ENCODE data around the gene CHD6.

GRCh38 chr20:41407607-41408006 lies 210.6 kb downstream of the CHD6 start:
- TF ChIP-seq CTCF (conservative IDR thresholded peaks at IDR 0.05 in 1 of 2, IDR thresholded peaks at IDR 0.05 in 1 of 2; ENCODE audit: extremely low read depth in 1 of 2, insufficient read depth in 1 of 2, low read depth in 1 of 2, low read length in 2 of 2) (no peak), EZH2 (IDR thresholded peaks at IDR 0.05; ENCODE audit: borderline replicate concordance, low read length) (no peak)

Measured in mammary epithelial cell (primary cell).